GM12801 (cell line): ENCODE results near the gene RAE1.

ENCODE experiments used
- TF ChIP-seq, protein P1 (sequence below): IDR thresholded peaks from one replicate; pipeline ENCODE4 v1.5.1; 2011; ENCODE audit warnings: control low read depth; ENCODE audit not compliant: insufficient read length; ENCODE audit errors: extremely low read depth

Gene RAE1

DNA sequence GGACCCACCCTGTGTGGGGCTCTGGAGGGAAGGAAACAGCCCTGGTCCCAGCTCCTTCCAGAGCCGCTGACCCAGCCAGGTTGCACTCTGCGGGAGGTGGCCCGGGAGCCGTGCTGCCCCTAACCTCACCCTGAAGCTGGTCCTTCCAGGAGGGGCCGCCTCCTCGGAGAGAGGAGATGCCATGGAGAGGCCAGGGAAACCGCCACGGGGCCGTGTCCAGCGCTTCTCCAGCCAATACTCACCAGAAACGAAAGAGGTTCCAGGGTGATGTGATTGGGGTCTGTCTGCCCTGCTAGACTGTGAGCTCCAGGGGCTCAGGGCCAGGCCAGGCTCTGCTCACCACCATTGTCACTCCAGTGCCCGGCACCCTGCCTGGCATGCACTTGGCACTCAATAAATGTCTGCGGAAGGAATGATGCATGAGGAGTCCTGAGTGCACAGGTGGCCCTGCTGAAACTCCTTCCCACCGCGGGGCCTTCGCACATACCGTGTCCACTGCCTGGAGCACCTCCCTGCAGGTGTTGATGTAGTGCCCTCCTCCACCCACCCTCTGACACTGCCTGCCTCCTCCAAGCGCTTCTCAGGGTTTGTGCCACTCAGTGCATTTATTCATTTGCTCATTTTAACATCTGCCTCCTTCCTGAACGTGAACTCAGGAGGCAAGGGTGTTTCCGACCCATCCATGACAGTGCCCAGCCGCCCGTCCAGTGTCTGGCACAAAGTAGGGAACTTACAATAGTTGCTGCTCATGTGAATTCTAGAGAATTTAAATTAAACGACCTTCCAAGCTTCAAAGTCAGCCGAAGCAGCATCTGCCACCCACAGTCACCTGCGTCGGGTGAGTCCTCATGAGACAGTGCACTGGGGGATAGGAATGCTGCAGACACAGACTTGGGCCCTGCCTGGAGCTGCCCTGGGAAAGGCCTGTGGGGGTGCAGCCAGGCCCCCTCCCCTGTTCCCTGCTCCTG lies 70.5 kb downstream of the RAE1 start:
- TF ChIP-seq, protein P1, sequence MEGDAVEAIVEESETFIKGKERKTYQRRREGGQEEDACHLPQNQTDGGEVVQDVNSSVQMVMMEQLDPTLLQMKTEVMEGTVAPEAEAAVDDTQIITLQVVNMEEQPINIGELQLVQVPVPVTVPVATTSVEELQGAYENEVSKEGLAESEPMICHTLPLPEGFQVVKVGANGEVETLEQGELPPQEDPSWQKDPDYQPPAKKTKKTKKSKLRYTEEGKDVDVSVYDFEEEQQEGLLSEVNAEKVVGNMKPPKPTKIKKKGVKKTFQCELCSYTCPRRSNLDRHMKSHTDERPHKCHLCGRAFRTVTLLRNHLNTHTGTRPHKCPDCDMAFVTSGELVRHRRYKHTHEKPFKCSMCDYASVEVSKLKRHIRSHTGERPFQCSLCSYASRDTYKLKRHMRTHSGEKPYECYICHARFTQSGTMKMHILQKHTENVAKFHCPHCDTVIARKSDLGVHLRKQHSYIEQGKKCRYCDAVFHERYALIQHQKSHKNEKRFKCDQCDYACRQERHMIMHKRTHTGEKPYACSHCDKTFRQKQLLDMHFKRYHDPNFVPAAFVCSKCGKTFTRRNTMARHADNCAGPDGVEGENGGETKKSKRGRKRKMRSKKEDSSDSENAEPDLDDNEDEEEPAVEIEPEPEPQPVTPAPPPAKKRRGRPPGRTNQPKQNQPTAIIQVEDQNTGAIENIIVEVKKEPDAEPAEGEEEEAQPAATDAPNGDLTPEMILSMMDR = no peak

DNA sequence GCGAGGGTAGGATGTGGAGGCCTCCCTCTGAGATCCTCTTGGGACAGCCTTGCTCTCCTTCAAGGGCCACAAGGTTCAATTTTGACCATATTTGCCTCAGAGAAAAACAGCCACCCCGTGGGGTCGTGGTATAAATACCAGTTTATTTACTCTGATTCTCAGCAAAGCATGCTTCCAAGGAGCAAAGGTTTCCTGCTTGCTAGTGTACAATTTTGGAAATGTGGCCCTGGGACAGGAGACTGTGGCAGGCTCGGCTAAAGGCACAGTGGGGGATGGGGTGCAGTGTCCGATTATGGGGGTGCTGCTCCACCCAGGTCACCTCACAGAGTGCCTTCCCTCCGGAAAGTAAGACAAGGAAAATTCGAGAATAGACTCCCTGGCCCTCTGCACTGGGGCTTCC lies 71.2 kb downstream of the RAE1 start:
- TF ChIP-seq, protein P1 = no peak

DNA sequence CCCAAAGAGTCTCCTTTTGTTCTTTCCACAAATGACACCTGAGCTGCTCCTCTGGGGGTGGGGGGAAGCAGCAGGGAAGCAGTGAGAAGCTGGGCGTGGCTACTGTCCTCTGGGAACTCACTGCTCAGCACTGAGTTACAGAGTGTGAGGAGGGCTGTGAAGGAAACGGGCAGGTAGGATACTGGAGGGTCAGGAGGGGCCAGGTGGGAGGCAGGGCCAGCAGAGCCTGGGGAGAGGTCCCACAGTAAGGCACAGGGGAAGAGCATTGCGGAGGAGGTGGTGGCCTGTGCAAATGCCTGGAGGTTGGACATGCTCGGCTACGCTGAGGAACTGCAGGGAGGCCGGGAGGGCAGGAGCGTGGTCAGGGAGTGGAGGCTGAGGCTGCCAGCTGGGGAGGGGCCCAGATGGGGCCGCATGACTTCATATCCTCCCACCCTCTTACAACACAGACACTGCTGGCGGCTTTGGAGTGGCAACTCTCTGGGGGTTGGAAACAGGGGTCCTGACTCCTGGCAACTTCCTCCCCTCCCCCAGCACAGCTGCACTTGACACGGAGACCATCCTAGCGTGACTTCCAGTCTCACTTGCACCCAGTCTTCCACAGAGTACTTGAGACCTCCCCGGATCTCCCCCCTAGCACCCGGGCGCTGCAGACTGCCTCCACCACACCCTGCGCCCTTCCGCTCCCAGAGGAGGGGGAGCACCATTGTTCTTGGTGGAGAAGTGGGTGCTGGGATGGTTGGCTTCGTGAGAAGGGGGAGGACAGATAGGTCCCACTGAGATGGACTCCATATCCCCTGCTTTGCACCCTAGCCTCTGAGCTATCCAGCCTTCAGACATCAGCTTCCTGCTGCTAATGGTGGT lies 74.3 kb downstream of the RAE1 start:
- TF ChIP-seq, protein P1 = no peak

DNA sequence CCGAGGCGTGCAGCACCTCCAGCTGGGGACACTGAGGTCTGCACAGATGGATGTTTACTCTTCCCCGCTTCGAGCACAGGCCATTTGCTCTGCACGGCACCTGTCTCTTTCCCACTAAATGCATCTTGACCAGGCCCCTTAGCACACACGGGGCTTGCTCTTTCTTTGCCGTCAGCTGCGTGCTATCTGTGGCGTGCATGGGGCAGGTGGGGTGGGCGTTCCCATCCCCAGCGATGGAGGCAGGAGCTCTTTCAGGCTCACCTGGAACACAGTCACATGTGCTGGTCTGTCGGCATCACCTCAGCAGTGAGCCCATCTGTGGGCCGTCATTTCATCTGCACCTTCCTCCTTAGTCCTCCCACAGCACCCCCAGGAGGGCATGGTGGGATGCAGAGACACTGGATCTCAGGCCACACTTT lies 75.2 kb downstream of the RAE1 start:
- TF ChIP-seq, protein P1 = no peak

DNA sequence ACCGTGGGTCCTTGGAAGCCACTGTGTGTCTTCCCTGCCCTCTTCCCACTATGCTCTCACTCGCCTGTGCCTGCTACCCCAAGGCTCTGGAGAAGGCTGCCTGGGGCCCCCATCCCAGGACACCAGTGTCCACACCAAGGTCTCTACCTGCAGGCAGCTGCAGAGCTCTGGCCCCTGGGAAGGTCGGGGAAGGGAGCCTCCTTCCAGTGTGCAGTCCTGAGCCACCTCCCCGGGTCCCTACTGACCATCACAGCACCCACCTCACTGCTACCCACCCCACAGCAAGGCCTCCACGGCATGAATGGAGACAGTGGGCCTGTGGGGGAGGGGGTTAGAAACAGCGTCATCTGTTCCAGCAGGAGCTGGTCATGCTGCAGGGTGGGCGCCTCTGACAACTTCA lies 75.8 kb downstream of the RAE1 start:
- TF ChIP-seq, protein P1 = no peak

DNA sequence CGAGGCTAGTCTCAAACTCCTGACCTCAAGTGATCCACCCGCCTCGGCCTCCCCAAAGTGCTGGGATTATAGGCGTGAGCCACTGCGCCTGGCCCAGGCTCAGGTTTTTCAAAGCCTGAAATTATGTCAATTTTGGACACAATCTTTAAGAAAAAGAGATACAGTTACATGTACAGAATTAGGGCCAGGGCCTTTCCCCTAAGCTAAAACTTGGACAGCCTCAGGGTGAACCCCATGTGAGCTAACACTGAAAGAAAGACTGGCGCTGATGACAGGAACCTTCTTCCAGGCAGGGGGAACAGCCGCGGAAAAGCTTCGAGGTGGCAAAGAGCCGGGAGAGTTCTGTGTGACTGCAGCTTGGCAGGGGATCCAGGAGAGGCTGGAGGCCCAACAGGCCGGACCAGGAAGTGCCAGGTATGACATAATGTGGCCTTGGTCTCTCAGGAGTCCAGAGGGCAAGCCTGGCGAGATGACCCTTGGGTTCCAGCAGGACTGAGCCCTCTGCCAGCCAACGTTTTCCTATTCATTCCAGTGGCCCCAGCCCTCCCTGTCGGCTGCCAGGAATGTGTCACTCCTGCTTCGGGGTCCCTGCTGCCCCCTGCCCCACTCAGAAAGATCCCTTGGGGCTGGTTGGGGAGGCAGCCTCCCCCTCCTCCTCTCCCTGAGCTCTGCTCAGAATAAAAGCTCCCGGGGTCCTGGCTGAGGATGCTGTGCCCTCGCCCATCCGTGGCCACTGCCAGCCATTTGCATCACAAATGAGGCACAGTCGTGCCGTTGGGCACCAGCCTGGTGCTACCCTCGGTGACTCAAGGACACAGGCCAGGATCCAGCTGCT lies 77.5 kb downstream of the RAE1 start:
- TF ChIP-seq, protein P1 = no peak
